Natural killer cell (primary cell): ENCODE measurements around the gene RPL36A. TPM values are rescaled to one million over a fixed set of nuclear protein-coding genes. Genes with fewer than 3 reads are reported as not detected.

ENCODE experiments used
- ATAC-seq, 3 donors: fragments of 150-1000 bp in 2 of 3; fragments of 200-7000 bp in 1 of 3; cut with Tn5 transposase; 1 replicate in 1 of 3; 2 replicates in 2 of 3; pipeline ENCODE4 v1.10.0; 2021; ENCODE audit warnings: mild to moderate bottlenecking in 2 of 3, moderate library complexity in 2 of 3
- DNase-seq, 2 donors: peaks; one replicate each; pipeline versions ENCODE4 v3.0.0 to v3.0.0-alpha.2; 2013 to 2021; ENCODE audit warnings: mixed read lengths in 1 of 2
- H3K27ac ChIP-seq: one replicate; pipeline ENCODE4 v1.5.1; 2013; ENCODE audit warnings: mild to moderate bottlenecking, low read length
- H3K27me3 ChIP-seq: one replicate; pipeline ENCODE4 v1.6.1; 2013; ENCODE audit warnings: low read length; ENCODE audit not compliant: control insufficient read depth, insufficient read depth
- H3K36me3 ChIP-seq: one replicate; pipeline ENCODE4 v1.6.1; 2013; ENCODE audit warnings: low read length; ENCODE audit not compliant: control insufficient read depth, insufficient read depth
- H3K4me1 ChIP-seq: one replicate; pipeline ENCODE4 v1.6.1; 2013; ENCODE audit warnings: low read length; ENCODE audit not compliant: control insufficient read depth, insufficient read depth
- H3K4me3 ChIP-seq: one replicate; pipeline ENCODE4 v1.5.1; 2013; ENCODE audit warnings: low read length
- H3K9me3 ChIP-seq: one replicate; pipeline ENCODE4 v1.6.1; 2013; ENCODE audit warnings: low read length; ENCODE audit not compliant: control insufficient read depth, insufficient read depth
- H3K27ac Mint-ChIP-seq, 2 donors: one replicate each; pipeline ENCODE4 v1.8.0; 2022; ENCODE audit warnings: mild to moderate bottlenecking in 2 of 2, mixed read lengths in 2 of 2, moderate library complexity in 1 of 2
- H3K27me3 Mint-ChIP-seq, 2 donors: one replicate each; pipeline ENCODE4 v1.8.0; 2022; ENCODE audit warnings: low read depth in 2 of 2, mixed read lengths in 2 of 2
- H3K36me3 Mint-ChIP-seq: one replicate; pipeline ENCODE4 v1.8.0; 2022; ENCODE audit warnings: mixed read lengths
- H3K4me1 Mint-ChIP-seq, 2 donors: one replicate each; pipeline ENCODE4 v1.8.0; 2022; ENCODE audit warnings: mixed read lengths in 2 of 2
- H3K4me3 Mint-ChIP-seq: one replicate; pipeline ENCODE4 v1.8.0; 2022; ENCODE audit warnings: mild to moderate bottlenecking, moderate library complexity, mixed read lengths
- H3K9me3 Mint-ChIP-seq, 2 donors: one replicate each; pipeline ENCODE4 v1.8.0; 2022; ENCODE audit warnings: mixed read lengths in 2 of 2
- CTCF ChIP-seq: fragments of 200-600 bp; IDR thresholded peaks from one replicate; pipeline ENCODE4 v1.8.0; 2022; ENCODE audit warnings: antibody characterized with exemption
- WGBS: methylation state at CpG from one replicate; pipeline ENCODE4 v1.1.7; 2013; ENCODE audit warnings: missing lambda C conversion rate; ENCODE audit not compliant: insufficient coverage; 5-methylcytosine and 5-hydroxymethylcytosine counted together
- intact Hi-C: fragments of 100-400 bp; cut with micrococcal nuclease; formaldehyde crosslinking; loops from one replicate; pipeline ENCODE4 v1.14.2; 2022
- total RNA-seq, 4 donors: library from RNA; stranded (reverse); fragments of 120-200 nt in 1 of 4; gene quantifications; one replicate each; pipeline versions ENCODE4 v1.2.3 to v1.2.4, GENCODE V29; 2013 to 2022

The RPL36A gene
- total RNA-seq, 3 donors from 2014 or later (not counting 1 experiment from before 2014, with no cell fraction given), result 88.0 to 108 (median 91.5) TPM

- Mint-ChIP-seq H3K27me3 (no peaks in the 10 kb centered on the region), H3K9me3 (no peaks in the 10 kb centered on the region), H3K36me3 (no peaks in the 10 kb centered on the region), H3K4me1 (no peaks in the 10 kb centered on the region), H3K4me3 (no peak overlapping the region), H3K27ac (no peak overlapping the region)
- peak overlapping the region; percentile 34 for H3K4me3 ChIP-seq
- no peak for TF ChIP-seq CTCF
- no peak overlapping the region for H3K27ac ChIP-seq
- DNase-seq (no peak), ATAC-seq (no peak)
- H3K36me3 ChIP-seq, result no peaks in the 10 kb centered on the region
- 60% methylated on average over 7 of the region's 7 CpGs for WGBS
- H3K4me1 ChIP-seq, result no peaks in the 10 kb centered on the region
- H3K27me3 ChIP-seq, result no peaks in the 10 kb centered on the region
- H3K9me3 ChIP-seq, result no peaks in the 10 kb centered on the region
- intact Hi-C loops, result no loop called here
Observed at GRCh38 chrX:101385026-101385684, 5.7 kb upstream of the RPL36A start.

DNA sequence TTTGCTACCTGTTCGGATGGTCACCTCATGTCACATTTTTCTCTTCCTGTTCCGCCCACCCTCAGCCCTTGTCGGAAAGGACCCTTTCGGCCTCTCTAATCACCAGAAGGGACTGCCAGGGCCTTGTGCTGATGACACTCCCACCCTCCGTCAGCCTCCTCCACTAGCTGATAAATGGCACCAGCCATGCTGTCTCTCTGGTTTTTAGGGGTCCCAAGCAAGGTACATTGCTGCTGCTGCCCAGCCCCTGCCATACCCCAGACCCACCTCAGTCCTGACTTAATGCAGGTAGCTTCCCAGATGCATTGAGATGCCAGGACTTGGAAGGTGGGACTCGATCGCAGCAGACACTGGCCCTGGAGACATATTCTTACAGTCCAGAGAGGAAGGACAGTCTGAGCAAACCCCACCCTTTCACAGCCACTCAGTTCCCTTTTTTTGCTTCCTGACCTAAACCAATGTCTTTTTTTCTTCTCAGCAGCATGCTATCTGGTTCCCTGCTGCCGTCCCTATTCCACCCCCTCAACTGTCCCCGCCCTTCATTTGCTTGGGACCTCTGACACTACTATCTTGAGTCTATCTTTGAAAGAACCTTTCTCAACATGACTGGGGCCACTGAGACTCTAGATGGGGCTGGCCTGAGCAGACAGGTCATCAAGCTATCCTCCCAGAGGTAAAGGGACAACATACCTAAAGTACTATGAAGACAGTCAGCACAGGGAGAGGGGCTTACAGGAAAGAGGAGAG lies 4.8 kb upstream of the RPL36A start, which contains the start of gene BTK:
Gene BTK (minus strand): TSS at position 397 of the 747 bp plus-strand sequence. CDS start 10,907 bp downstream, outside the sequence.
- Mint-ChIP-seq H3K27ac (peak within 1 kb of the TSS in 1 of 2 donors; percentile 12), H3K4me1 (peaks cover under 1 to 3% of the 10 kb centered on the region in 2 donors), H3K9me3 (no peaks in the 10 kb centered on the region), H3K36me3 (no peaks in the 10 kb centered on the region), H3K4me3 (no peak within 1 kb of the TSS), H3K27me3 (no peaks in the 10 kb centered on the region)
- no peak for DNase-seq
- TF ChIP-seq CTCF, result no peak
- Histone ChIP-seq H3K27ac (peak within 1 kb of the TSS; percentile 42), H3K4me1 (peaks cover 5% of the 10 kb centered on the region), H3K9me3 (no peaks in the 10 kb centered on the region), H3K36me3 (no peaks in the 10 kb centered on the region), H3K4me3 (peak within 1 kb of the TSS; percentile 34), H3K27me3 (no peaks in the 10 kb centered on the region)
- no peak for ATAC-seq
- intact Hi-C loops, result no loop called here
- WGBS, result 35% methylated on average over 9 of the region's 9 CpGs

GRCh38 chrX:101386542-101386885 lies 4.3 kb upstream of the RPL36A start:
- H3K4me1 ChIP-seq, result peaks cover 10% of the 10 kb centered on the region
- no peak for TF ChIP-seq CTCF
- H3K36me3 ChIP-seq, result no peaks in the 10 kb centered on the region
- intact Hi-C loops, result no loop called here
- no peaks in the 10 kb centered on the region for H3K36me3 Mint-ChIP-seq
- H3K4me3 ChIP-seq, result no peak overlapping the region
- H3K4me3 Mint-ChIP-seq, result no peak overlapping the region
- no peaks in the 10 kb centered on the region for H3K9me3 ChIP-seq
- DNase-seq, result no peak
- H3K27me3 Mint-ChIP-seq, result no peaks in the 10 kb centered on the region
- ATAC-seq, result no peak
- 59% methylated on average over 6 of the region's 6 CpGs for WGBS
- H3K27ac Mint-ChIP-seq, result peak overlapping the region in 1 of 2 donors; percentile 12
- H3K27ac ChIP-seq, result peak overlapping the region; percentile 42
- H3K9me3 Mint-ChIP-seq, result no peaks in the 10 kb centered on the region
- H3K27me3 ChIP-seq, result no peaks in the 10 kb centered on the region
- H3K4me1 Mint-ChIP-seq, result peaks cover 6 to 8% of the 10 kb centered on the region in 2 donors
